CD4-positive, alpha-beta T cell treated with Interleukin-17A for 4 hours (primary cell): ENCODE data around the gene NAA35.
"Not testable (repeated sequence)": the region's sequence is repeated elsewhere in the genome, so short reads cannot be mapped to it uniquely, and the experiment has no call there.

Source experiments
- DNase-seq: peaks from one replicate; pipeline ENCODE4 v3.0.0-alpha.2; 2020; ENCODE audit warnings: mixed read lengths

The NAA35 gene

DNA sequence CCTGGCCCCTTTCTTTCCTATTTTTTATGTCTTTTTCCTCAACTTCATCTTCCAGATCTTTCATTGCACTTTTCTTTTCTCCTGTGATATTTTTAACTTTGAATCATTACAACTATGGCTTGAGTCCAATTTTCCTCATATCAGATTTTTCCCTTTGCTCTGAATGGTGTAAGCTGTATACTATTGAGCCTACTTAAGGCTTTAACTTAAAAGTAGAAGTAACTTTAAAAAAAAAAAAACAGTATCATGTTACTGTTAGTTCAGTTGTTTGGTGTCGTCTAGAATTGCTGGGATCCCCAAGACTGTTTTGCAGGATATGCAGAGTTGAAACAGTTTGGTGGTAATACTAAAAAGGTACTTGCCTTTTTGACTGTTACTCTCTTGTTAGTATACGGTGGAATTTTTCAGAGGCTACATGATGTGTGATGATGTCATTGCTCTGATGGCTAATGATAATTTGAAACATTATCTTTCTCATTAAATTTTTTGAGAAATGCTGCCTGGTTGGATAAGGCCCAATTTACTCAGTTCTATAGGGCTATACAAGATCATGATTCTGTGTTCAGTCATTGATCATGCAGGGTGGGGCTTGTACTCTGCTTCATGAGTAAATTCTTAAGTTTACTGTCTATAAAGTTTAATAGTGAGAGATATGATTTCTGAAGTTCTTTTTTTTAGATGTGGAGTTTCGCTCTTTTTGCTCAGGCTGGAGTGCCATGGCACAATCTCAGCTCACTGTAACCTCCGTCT is 8.8 kb downstream of the NAA35 start:
- DNase-seq: no peak

GRCh38 chr9:85959955-85960354 is 19.0 kb downstream of the NAA35 start:
- DNase-seq: no peak

- no peak for DNase-seq
Measured at GRCh38 chr9:85960688-85961093, 19.7 kb downstream of the NAA35 start.

DNA sequence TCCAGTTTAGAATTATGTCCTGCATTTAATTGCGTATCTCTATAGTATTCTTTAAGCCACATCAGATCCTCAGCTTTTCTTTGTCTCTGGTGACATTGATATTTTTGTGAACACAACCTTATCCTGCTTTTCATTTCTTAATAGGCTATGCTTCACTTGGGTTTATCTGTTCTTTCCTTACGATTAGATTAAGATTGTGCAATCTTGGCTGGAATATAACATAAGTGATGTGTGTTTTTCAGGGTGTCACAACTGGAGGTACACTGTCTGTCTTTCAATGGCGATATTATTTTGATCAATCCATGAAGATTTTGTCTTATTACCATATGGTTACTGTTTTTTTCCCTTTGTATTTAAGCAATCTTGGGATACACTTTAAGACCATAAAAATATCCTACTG is 23.6 kb downstream of the NAA35 start:
- no peak for DNase-seq

DNA sequence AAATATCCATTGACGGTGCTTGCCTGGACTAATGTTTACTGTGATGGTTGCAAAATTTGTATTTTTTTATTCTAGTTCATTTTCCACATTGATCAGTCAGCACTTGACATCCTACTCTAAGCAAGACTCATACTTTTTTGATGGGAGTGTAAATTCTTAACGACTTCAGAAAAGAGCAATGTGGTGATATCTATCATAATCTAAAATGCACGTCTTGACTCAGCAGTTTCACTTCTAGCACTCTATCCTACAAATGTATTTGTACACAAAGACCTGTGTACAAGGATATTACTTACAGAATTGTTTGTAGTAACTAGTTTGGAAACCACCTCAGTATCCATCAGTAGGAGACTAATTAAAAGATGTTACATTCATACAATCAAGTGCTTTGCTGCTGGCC is 24.0 kb downstream of the NAA35 start:
- no peak for DNase-seq

GRCh38 chr9:85969727-85970126 is 28.8 kb downstream of the NAA35 start:
- DNase-seq: no peak

GRCh38 chr9:85971731-85972130 is 30.8 kb downstream of the NAA35 start:
- no peak for DNase-seq

GRCh38 chr9:85973238-85973637 is 32.3 kb downstream of the NAA35 start:
- no peak for DNase-seq

GRCh38 chr9:85974055-85974547 is 33.2 kb downstream of the NAA35 start:
- DNase-seq: not testable (repeated sequence)

DNA sequence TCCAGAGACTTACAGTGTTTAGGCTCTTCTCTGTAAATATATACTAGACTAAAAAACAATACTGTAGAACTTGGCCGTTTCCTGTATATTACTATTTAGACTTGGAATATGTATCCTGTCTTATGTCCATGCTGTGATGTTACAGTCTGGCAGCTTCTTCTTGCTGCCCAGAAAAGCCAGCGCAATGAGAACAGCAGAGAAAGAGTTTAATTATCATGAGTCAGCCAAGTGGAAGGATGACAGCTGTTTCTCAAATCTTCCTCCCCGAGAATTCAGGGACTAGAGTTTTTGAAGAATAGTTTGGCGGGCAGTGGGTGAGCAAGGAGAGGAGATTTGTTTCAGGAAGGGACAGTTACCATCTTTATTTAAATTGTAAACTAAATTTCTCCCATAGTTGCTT is 37.5 kb downstream of the NAA35 start:
- no peak for DNase-seq

DNA sequence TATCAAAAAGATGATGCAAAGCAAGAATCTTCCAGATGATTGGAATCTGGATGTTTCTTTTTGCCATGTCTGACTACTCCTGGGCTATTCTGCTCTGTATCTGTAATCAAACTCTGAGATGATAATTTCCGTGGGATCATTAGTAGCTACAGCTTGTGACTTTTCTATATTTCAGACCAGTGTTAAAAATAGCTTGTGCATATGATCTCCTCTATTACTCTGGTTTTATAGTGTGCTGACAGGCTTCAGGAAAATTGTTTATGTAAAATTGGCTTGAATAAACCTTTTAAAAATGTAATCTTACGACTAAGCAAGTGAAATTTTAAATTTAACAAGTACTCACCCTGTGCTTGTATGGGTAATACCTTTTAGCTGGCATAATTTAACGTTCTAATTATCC is 40.4 kb downstream of the NAA35 start:
- no peak for DNase-seq

- no peak for DNase-seq
Measured at GRCh38 chr9:85984457-85984856, 43.5 kb downstream of the NAA35 start.

DNA sequence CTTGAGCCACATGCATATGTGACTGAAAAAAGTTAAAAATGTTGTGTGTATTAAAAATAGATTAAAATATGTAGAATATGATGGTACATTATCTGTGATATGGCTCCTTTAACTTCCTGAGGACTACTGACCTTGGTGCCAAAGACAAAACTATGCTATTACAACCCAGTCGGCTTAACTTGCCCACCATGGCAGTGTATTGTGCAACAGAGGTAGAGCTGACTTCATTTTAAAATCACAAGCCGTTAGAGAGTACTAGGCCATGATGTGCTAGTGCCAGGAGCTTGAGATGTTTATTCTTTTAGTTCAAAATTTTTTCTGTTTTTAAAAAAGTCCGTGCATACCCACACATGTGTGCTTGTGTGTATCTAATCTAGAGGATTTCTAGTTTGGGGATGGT is 46.3 kb downstream of the NAA35 start:
- no peak for DNase-seq

GRCh38 chr9:85994191-85994590 is 53.2 kb downstream of the NAA35 start:
- DNase-seq: no peak

GRCh38 chr9:85995097-85995496 is 54.2 kb downstream of the NAA35 start:
- no peak for DNase-seq

GRCh38 chr9:85995599-85995998 is 54.7 kb downstream of the NAA35 start:
- no peak for DNase-seq

DNA sequence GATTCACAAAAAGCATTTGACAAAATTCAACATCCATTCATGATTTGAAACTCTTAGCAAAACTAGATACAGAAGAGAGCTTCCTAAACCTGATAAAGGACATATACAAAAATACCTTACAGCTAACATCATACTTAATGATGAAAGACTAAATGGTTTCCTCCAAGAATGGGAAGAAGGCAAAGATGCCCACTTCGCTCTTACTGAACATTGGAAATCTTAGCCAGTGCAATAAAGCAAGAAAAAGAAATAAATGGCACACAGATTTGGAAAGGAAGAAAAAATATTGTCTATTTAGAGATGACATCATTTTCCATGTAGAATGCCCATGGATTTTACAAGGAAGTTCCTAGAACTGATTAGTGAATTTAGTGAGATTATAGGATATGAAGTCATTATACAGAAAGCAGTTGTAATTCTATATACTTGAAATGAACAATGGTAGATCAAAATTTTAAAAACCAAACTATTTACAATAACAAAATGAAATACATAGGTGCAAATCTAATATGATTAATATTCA is 64.4 kb downstream of the NAA35 start:
- no peak for DNase-seq

GRCh38 chr9:86009133-86009532 is 68.2 kb downstream of the NAA35 start:
- no peak for DNase-seq

- no peak for DNase-seq
Measured at GRCh38 chr9:86020731-86021130, 79.8 kb downstream of the NAA35 start.

- no peak for DNase-seq
Measured at GRCh38 chr9:86021166-86021565, 80.2 kb downstream of the NAA35 start.

- peak; percentile 12 for DNase-seq
Measured at GRCh38 chr9:86022687-86023266, 81.8 kb downstream of the NAA35 start.

DNA sequence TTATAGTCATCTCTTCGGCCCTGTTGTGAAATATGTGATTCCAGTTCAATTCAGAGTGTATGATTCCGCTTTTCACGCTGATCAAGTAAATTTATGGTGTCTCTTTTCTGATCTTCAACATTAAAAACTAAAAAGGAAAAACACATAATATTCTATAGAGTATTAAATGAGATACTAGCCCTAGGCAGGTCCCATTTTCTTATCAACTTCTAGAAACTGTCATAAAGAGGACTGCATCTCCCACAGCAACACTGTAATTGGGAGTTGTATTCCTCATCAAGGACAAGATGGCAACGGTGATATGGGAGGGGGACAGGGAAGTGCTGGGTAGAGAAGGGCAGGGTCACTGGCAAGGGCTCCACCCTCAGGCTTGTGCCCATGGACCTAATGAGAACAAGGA is 86.8 kb downstream of the NAA35 start:
- DNase-seq: no peak

DNA sequence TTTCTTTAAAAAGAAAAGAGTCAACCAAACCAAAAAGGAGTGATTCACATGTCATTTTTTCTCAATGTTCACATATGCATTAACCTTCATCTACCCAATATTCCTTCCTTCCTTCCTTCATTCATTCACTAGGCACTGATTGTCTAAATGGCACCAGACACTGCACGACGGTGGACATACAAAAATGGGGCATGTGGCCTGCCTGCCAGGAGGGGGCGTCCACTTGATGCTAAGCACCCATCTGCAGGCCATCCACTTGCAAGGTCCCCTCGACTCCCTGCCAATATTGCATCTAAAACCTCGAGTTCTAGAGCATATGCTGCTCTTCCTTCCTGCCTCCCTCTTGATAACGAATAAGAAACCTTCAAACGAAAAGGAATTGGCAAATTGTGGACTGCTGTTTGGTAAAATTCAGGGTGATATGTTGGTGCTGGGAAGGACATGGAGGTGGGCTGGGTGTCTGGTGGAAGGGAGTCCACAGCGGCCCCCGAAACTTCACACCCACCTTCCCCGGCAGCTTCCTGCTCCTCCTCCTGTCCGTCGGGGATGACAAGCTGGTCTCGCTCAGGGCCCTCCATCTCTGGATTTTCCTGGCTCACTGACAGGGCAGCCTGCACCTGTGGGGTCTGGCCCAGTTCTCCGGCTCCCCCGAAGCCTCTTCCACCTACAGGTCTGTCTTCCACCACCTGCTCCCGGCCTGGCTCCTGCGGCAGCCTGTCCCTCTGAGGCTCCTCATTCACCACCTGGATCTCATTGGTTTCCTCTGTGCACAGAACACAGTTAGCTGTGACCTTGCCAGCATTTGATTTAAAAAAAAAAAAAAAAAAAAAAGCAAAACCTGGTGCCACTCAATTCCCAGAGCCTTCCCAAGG is 94.2 kb downstream of the NAA35 start:
- no peak for DNase-seq
